Activated naive CD8-positive, alpha-beta T cell treated with anti-CD3 and anti-CD28 coated beads, Interleukin-2, amount 10 ng/mL, durations not matched to agents 7 days and 5 days (primary cell): ENCODE measurements around the gene PACSIN1. TPM values are rescaled to one million over a fixed set of nuclear protein-coding genes. Genes with fewer than 3 reads are reported as not detected.
A peak's percentile ranks its signal among the peaks of the same experiment; 100 is the strongest.

ENCODE experiments used
- ATAC-seq: fragments of 150-1000 bp; cut with Tn5 transposase; one replicate; pipeline ENCODE4 v1.10.0; 2021; ENCODE audit warnings: low read depth, moderate library complexity
- POLR2A ChIA-PET: fragments of 350-600 bp; sonication (Branson Sonifier 250); formaldehyde crosslinking; loops from one replicate; lab custom pipeline; 2021; ENCODE audit warnings: antibody characterized with exemption; lab: Charles Lee
- DNase-seq: peaks from one replicate; pipeline ENCODE4 v3.0.0; 2021
- H3K27ac Mint-ChIP-seq: one replicate; pipeline ENCODE4 v1.8.0; 2022; ENCODE audit warnings: mild to moderate bottlenecking, mixed read lengths
- H3K27me3 Mint-ChIP-seq: one replicate; pipeline ENCODE4 v1.8.0; 2022; ENCODE audit warnings: mild to moderate bottlenecking, moderate library complexity, mixed read lengths
- H3K36me3 Mint-ChIP-seq: one replicate; pipeline ENCODE4 v1.8.0; 2021; ENCODE audit warnings: mild to moderate bottlenecking, mixed read lengths
- H3K4me1 Mint-ChIP-seq: one replicate; pipeline ENCODE4 v1.8.0; 2021; ENCODE audit warnings: mixed read lengths
- H3K4me3 Mint-ChIP-seq: one replicate; pipeline ENCODE4 v1.8.0; 2022; ENCODE audit warnings: mild to moderate bottlenecking, moderate library complexity, mixed read lengths
- H3K9me3 Mint-ChIP-seq: one replicate; pipeline ENCODE4 v1.8.0; 2021; ENCODE audit warnings: mixed read lengths
- total RNA-seq, 2 experiments: library from RNA; stranded (reverse); gene quantifications; one replicate each; pipeline ENCODE4 v1.2.3, GENCODE V29; 2021

PACSIN1 gene
- total RNA-seq, 2 experiments from 2014 or later, result 3.1 to 4.5 TPM

DNA sequence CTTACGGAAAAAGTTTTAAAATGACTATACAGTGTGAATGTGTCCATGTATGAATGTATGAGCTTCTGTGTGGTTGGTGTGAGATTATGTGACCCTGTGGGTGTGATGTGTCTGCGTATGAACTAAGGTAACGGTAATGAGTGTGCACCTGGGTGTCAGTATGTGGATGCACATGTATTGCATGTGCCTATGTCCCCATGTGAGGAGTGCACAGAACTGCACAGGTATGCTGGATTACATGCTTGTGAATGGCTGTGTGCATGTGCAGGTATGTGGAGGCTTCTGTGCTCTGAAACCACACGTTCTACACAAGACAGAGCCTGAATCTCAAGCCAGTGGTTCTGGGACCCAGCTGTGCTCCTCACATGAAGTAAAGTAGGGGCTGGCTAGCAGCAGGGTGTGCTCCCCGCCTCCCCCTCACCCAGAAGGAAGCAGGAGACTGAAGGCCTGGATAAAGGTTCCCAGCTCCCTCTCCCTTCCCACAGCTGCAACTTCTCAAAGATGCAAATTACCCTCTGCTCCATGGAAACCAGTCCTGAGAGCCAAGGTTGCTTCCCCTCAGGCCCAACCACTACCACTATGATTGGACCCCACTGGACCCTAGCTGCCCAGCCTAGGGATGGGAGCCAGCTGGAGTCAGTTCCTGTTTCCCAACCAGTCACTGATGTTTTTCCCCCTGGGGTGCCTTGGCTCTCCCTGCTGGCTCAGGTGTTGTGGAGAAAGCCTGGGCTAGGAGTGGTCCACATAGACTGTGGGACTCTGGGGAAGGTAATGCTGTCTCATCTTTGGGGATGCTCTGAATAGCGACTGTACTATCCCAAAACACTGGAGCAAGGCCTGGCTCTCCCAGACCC is 115.1 kb downstream of the PACSIN1 start:
- DNase-seq, result peak; percentile 15
- POLR2A ChIA-PET, result no interaction called here
- no peak overlapping the region for H3K27ac Mint-ChIP-seq
- no peaks in the 10 kb centered on the region for H3K36me3 Mint-ChIP-seq
- no peaks in the 10 kb centered on the region for H3K9me3 Mint-ChIP-seq
- no peaks in the 10 kb centered on the region for H3K27me3 Mint-ChIP-seq
- peaks cover 7% of the 10 kb centered on the region for H3K4me1 Mint-ChIP-seq
- ATAC-seq, result no peak
- H3K4me3 Mint-ChIP-seq, result no peak overlapping the region

DNA sequence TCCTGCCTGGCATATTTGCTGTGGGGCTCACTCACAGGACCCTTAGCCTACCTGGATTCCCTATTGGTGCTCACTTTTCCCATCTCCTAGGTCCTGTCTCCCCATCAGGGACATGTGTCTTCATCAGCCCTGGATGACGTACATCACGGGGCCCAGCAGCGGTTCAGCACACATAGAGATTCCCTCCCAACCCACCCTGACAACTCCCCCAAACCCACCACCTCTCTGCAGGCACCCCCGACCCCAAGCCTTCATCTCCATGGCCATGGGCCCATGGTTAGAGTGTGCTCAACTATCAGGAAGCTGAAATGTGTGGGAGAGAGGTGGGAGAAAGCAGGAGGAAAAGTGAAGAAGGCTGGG is 115.7 kb downstream of the PACSIN1 start:
- Mint-ChIP-seq H3K9me3 (no peaks in the 10 kb centered on the region), H3K27ac (no peak overlapping the region), H3K4me1 (peaks cover 1% of the 10 kb centered on the region), H3K4me3 (no peak overlapping the region), H3K27me3 (no peaks in the 10 kb centered on the region), H3K36me3 (no peaks in the 10 kb centered on the region)
- POLR2A ChIA-PET, result no interaction called here
- ATAC-seq (no peak), DNase-seq (no peak)

DNA sequence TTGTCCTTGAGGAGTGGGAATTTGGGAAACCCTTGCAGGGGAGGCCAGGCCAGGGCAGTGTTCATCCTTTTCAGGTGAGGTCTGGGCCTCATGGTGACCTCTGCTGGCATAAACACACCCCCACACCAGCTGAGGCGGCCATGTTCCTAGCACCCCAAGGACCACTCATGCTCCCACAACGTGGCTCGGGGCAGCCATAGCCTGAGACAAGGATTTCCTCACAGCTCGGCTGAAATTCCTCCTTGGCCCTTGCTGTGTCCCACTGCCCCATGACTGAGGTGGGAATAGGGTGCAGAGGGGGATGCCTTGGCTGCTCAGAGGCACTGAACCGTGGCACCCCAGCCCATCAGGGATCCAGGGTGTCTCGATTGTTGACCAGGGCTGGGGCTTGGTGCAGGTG is 117.6 kb downstream of the PACSIN1 start:
- no peaks in the 10 kb centered on the region for H3K4me1 Mint-ChIP-seq
- no peaks in the 10 kb centered on the region for H3K36me3 Mint-ChIP-seq
- H3K27me3 Mint-ChIP-seq, result no peaks in the 10 kb centered on the region
- no peak overlapping the region for H3K4me3 Mint-ChIP-seq
- POLR2A ChIA-PET, result no interaction called here
- DNase-seq (peak; percentile 32), ATAC-seq (no peak)
- H3K27ac Mint-ChIP-seq, result no peak overlapping the region
- H3K9me3 Mint-ChIP-seq, result no peaks in the 10 kb centered on the region

DNA sequence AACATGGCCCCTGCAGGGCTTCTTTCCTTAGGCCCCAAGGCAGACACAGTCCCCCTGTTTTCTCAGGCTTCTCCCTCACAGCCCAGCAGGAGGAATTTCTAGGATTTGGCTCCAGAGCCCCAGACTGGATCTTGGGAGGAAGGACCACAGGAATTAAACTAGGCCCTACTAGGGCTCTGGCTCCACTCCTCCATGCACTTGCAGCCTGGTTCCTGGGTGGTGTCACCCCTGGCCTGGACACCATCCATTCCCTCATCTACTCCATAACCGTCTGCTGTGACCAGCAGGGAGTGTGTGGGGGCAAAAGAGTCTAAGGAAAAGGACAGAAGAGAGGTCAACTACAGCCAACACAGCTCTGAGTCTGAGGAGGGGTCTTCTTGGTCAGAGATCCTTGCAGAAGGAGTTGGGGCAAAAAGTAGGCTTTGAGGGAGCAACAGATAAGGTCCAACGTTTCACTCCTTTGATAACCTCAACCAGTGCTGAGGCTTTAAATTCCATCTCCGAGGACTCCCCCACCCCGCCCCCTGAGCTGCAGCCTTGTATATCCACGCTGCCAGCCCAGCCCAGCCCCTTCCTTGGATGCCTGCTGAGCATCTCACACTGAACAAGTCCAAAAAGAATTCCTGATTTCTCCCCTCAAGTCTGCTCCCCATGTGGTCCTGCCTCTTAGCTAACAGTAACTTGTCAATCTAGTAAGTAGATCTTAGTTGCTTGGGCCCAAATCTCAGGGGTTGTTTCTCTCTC is 118.2 kb downstream of the PACSIN1 start:
- no peak overlapping the region for H3K4me3 Mint-ChIP-seq
- DNase-seq, result peak; percentile 17
- no peaks in the 10 kb centered on the region for H3K4me1 Mint-ChIP-seq
- H3K36me3 Mint-ChIP-seq, result no peaks in the 10 kb centered on the region
- H3K27ac Mint-ChIP-seq, result peak overlapping the region; percentile 2
- H3K27me3 Mint-ChIP-seq, result no peaks in the 10 kb centered on the region
- POLR2A ChIA-PET, result no interaction called here
- no peaks in the 10 kb centered on the region for H3K9me3 Mint-ChIP-seq
- ATAC-seq, result no peak

DNA sequence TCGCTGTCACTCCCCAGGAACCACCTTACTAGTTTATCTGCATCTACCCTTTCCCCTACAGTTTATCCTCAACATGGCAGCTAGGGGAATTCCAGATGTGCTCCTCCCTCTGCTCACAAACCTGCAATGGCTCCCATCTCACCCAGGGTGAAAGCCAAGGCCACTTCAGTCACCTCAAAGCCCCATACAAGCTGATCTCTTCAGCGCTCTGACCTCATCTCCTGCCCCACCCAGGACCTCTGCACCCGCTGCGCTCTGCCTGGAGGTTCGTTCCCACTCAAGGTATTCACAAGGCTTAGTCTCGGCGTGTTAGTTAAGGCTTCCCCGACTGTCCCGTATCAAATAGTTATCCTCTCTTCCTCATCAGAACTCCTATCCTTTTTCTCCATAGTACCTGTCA is 118.8 kb downstream of the PACSIN1 start:
- ATAC-seq (no peak), DNase-seq (peak; percentile 12)
- H3K27me3 Mint-ChIP-seq, result no peaks in the 10 kb centered on the region
- H3K36me3 Mint-ChIP-seq, result no peaks in the 10 kb centered on the region
- peak overlapping the region; percentile 2 for H3K27ac Mint-ChIP-seq
- H3K4me3 Mint-ChIP-seq, result no peak overlapping the region
- POLR2A ChIA-PET, result no interaction called here
- H3K4me1 Mint-ChIP-seq, result no peaks in the 10 kb centered on the region
- no peaks in the 10 kb centered on the region for H3K9me3 Mint-ChIP-seq

Other genes starting within 250 kb of the PACSIN1 start
- gene HMGA1, start 229.2 kb upstream of the PACSIN1 start, total RNA-seq, result 100 to 1,000 TPM; 233 to 247 TPM
- gene SMIM29, start 217.1 kb upstream of the PACSIN1 start, total RNA-seq, result 10 to 100 TPM; 24.4 to 28.3 TPM
- 10 to 100 TPM; 17.7 to 18.7 TPM for gene NUDT3, start 73.4 kb upstream of the PACSIN1 start, total RNA-seq
- 1,000 to 10,000 TPM; 1,507 to 1,529 TPM for gene RPS10, start 40.0 kb upstream of the PACSIN1 start, total RNA-seq
- gene SPDEF, start 90.3 kb downstream of the PACSIN1 start, total RNA-seq, result not detected
- gene ILRUN, start 230.7 kb downstream of the PACSIN1 start, total RNA-seq, result 10 to 100 TPM; 66.1 to 73.8 TPM